ENCODE measurements around the gene PPFIA1.

DNA sequence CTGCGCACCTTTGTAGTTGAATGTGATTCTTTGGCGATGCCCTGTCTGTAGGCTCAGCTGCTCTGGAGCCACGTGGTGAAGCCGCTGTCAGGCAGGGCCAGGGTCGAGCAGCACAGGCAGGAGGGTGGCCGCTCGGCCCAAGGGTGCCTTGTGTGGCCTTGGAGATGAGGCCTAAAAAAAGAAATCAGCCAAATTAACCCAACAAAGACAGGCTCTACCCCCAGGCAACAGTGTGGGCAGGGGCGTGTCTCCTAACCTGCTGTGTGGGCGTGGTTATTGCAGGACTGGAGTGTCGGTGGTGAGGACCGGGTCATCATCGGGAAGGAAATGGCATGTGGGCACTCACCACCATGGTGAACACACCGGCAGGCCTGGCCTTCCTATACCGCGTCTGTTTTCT lies 162.1 kb downstream of the PPFIA1 start:
- TF ChIP-seq BRCA1 (IDR thresholded peaks at IDR 0.05; ENCODE audit: low read depth, low read length) (no peak), POLR2AphosphoS5 (IDR thresholded peaks at IDR 0.05; ENCODE audit: low read length) (no peak), CBFB (IDR thresholded peaks at IDR 0.05; ENCODE audit: low read depth) (no peak), ATF7 (IDR thresholded peaks at IDR 0.05; ENCODE audit: low read depth) (no peak)
- TF ChIP-seq, protein P1, sequence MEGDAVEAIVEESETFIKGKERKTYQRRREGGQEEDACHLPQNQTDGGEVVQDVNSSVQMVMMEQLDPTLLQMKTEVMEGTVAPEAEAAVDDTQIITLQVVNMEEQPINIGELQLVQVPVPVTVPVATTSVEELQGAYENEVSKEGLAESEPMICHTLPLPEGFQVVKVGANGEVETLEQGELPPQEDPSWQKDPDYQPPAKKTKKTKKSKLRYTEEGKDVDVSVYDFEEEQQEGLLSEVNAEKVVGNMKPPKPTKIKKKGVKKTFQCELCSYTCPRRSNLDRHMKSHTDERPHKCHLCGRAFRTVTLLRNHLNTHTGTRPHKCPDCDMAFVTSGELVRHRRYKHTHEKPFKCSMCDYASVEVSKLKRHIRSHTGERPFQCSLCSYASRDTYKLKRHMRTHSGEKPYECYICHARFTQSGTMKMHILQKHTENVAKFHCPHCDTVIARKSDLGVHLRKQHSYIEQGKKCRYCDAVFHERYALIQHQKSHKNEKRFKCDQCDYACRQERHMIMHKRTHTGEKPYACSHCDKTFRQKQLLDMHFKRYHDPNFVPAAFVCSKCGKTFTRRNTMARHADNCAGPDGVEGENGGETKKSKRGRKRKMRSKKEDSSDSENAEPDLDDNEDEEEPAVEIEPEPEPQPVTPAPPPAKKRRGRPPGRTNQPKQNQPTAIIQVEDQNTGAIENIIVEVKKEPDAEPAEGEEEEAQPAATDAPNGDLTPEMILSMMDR (IDR thresholded peaks at IDR 0.05 in 2 of 3, conservative IDR thresholded peaks at IDR 0.05 in 1 of 3; ENCODE audit: control insufficient read depth in 2 of 3, extremely low read depth in 1 of 3, insufficient read depth in 1 of 3, low read depth in 3 of 3, low read length in 3 of 3): no peak

Data from GM12878 (cell line).